ENCODE measurements around the gene TPD52L1.

GRCh38 chr6:125167579-125167978, 14.0 kb downstream of the TPD52L1 start:
- TF ChIP-seq GATA2 (IDR thresholded peaks at IDR 0.05; ENCODE audit: low read depth, low read length) (no peak), GATA3 (IDR thresholded peaks at IDR 0.05; ENCODE audit: low read depth, low read length) (no peak)

All from SH-SY5Y (cell line).